Cardiac fibroblast (primary cell): Measurements from ENCODE around the gene PINK1.

ENCODE experiments used
- DNase-seq, 2 donors: peaks; one replicate each; pipeline versions ENCODE4 v3.0.0 to v3.0.0-alpha.2; 2010; ENCODE audit warnings: low read depth in 2 of 2
- H3K4me3 ChIP-seq, 2 donors: replicated peaks in 1 of 2; 1 replicate in 1 of 2; 2 replicates in 1 of 2; pipeline ENCODE4 v1.5.1; 2011; ENCODE audit warnings: low read depth in 2 of 2, low read length in 2 of 2, mild to moderate bottlenecking in 2 of 2, moderate library complexity in 1 of 2
- CTCF ChIP-seq: IDR thresholded peaks from one replicate; pipeline ENCODE4 v1.5.1; 2011; ENCODE audit warnings: low read depth, mild to moderate bottlenecking, low read length, inconsistent platforms

Gene PINK1

GRCh38 chr1:20689645-20690056 lies 56.4 kb downstream of the PINK1 start:
- TF ChIP-seq CTCF: no peak
- DNase-seq: no peak
- no peak overlapping the region for H3K4me3 ChIP-seq

- no peak overlapping the region for H3K4me3 ChIP-seq
- DNase-seq: no peak
- TF ChIP-seq CTCF: no peak
Measured at GRCh38 chr1:20691872-20692271, 58.6 kb downstream of the PINK1 start.

DNA sequence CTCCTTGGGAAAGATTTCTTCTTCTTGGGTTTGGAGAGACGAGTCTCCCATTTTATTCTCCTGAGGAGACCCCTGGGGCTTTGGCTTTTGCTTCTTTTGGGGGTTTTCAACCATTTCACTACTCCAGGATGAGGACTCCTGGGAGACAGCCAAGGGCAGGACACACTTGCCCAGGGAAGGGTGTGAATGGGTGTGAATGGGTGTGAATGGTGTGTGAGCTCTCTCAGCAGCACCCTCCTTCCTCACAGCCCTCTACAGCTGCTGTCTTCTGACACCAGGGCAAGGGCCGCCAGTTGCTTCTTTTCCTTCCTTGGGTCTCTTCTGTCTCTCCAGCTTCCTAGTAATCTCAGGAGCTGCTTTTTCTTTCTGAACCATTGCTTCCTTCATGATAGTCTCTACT lies 60.4 kb downstream of the PINK1 start:
- TF ChIP-seq CTCF: no peak
- no peak for DNase-seq
- H3K4me3 ChIP-seq: no peak overlapping the region

DNA sequence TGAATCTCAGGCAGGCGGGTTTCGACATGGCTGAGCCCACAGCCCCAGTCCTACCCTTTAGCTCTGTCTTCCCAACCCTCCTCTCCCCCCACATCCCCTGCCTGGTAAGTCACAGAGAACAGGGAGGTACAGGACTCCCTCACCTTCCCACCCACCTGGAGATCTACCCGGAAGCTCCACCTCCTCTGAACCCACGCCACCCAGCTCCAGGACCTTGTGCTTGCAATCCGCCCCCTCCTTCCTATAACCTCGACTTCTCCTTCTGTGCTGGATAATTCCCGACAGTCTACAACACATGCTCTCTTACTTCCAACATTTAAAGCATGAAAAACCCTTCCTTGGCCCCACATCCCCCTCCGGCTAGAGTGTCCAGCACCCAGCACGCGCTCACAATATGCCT lies 62.3 kb downstream of the PINK1 start:
- no peak for DNase-seq
- H3K4me3 ChIP-seq: no peak overlapping the region
- TF ChIP-seq CTCF: no peak

GRCh38 chr1:20696397-20697333 lies 63.4 kb downstream of the PINK1 start:
- H3K4me3 ChIP-seq: peak overlapping the region; percentile 56 to 60
- TF ChIP-seq CTCF: peak; percentile 91
- peak; percentile 86 to 97 for DNase-seq

GRCh38 chr1:20697563-20697962 lies 64.3 kb downstream of the PINK1 start:
- no peak for TF ChIP-seq CTCF
- DNase-seq: no peak
- H3K4me3 ChIP-seq: no peak overlapping the region
